CD4-positive, CD25-positive, alpha-beta regulatory T cell (primary cell): ENCODE measurements around the gene SH2D2A. TPM values are rescaled to one million over a fixed set of nuclear protein-coding genes. Genes with fewer than 3 reads are reported as not detected.

Source experiments
- ATAC-seq, 2 donors: fragments of 150-1000 bp; cut with Tn5 transposase; one replicate each; pipeline ENCODE4 v1.10.0; 2021; ENCODE audit warnings: low read depth in 2 of 2, moderate number of reproducible peaks in 2 of 2, moderate library complexity in 1 of 2
- DNase-seq, 3 donors: peaks; one replicate each; pipeline versions ENCODE4 v3.0.0 to v3.0.0-alpha.2; 2012 to 2022; ENCODE audit warnings: mixed read lengths in 1 of 3
- H3K27ac ChIP-seq: one replicate; pipeline ENCODE4 v1.7.0; 2013; ENCODE audit warnings: mild to moderate bottlenecking, low read length; ENCODE audit not compliant: insufficient read depth, poor library complexity, severe bottlenecking
- H3K27me3 ChIP-seq: one replicate; pipeline ENCODE4 v1.7.0; 2013; ENCODE audit warnings: low read length; ENCODE audit not compliant: control insufficient read depth, insufficient read depth
- H3K36me3 ChIP-seq: one replicate; pipeline ENCODE4 v1.7.0; 2013; ENCODE audit warnings: mild to moderate bottlenecking, low read length, moderate library complexity; ENCODE audit not compliant: control insufficient read depth, insufficient read depth
- H3K4me1 ChIP-seq: 2 replicates; pipeline ENCODE4 v1.7.0; 2013; ENCODE audit warnings: mild to moderate bottlenecking, low read length; ENCODE audit not compliant: insufficient read depth, control insufficient read depth, poor library complexity, severe bottlenecking
- H3K4me3 ChIP-seq: one replicate; pipeline ENCODE4 v1.7.0; 2013; ENCODE audit warnings: low read depth, mild to moderate bottlenecking, low read length, moderate library complexity
- H3K9me3 ChIP-seq, 2 experiments: 1 replicate in 1 of 2; 2 replicates in 1 of 2; pipeline ENCODE4 v1.7.0; 2013; ENCODE audit warnings: low read length in 2 of 2, mild to moderate bottlenecking in 1 of 2, moderate library complexity in 1 of 2; ENCODE audit not compliant: control insufficient read depth in 2 of 2
- H3K27ac Mint-ChIP-seq, 3 donors: one replicate each; pipeline ENCODE4 v1.8.0; 2020 to 2022; ENCODE audit warnings: mild to moderate bottlenecking in 3 of 3, mixed read lengths in 3 of 3, moderate library complexity in 2 of 3
- H3K27me3 Mint-ChIP-seq: one replicate; pipeline ENCODE4 v1.8.0; 2022; ENCODE audit warnings: mild to moderate bottlenecking, mixed read lengths
- H3K36me3 Mint-ChIP-seq: one replicate; pipeline ENCODE4 v1.8.0; 2020; ENCODE audit warnings: mixed read lengths
- H3K4me1 Mint-ChIP-seq, 4 donors: one replicate each; pipeline ENCODE4 v1.8.0; 2020 to 2022; ENCODE audit warnings: mixed read lengths in 4 of 4, mild to moderate bottlenecking in 1 of 4
- H3K4me3 Mint-ChIP-seq, 4 donors: one replicate each; pipeline ENCODE4 v1.8.0; 2020 to 2022; ENCODE audit warnings: mild to moderate bottlenecking in 4 of 4, mixed read lengths in 4 of 4, moderate library complexity in 3 of 4
- H3K9me3 Mint-ChIP-seq, 7 donors: one replicate each; pipeline ENCODE4 v1.8.0; 2020 to 2022; ENCODE audit warnings: mixed read lengths in 7 of 7, mild to moderate bottlenecking in 3 of 7, moderate library complexity in 2 of 7
- polyA plus RNA-seq, 4 donors: library from polyadenylated mRNA; unstranded; fragments of 300-500 nt; fragmentation: Illumina TruSeq; gene quantifications; one replicate each; pipeline ENCODE4 v1.2.3, GENCODE V29; 2021
- total RNA-seq: library from RNA; stranded (reverse); gene quantifications from one replicate; pipeline ENCODE4 v1.2.3, GENCODE V29; 2022

Gene SH2D2A
- total RNA-seq (158 TPM), polyA plus RNA-seq (10 to 100 TPM; 27.3 to 36.4 (median 31.2) TPM)

DNA sequence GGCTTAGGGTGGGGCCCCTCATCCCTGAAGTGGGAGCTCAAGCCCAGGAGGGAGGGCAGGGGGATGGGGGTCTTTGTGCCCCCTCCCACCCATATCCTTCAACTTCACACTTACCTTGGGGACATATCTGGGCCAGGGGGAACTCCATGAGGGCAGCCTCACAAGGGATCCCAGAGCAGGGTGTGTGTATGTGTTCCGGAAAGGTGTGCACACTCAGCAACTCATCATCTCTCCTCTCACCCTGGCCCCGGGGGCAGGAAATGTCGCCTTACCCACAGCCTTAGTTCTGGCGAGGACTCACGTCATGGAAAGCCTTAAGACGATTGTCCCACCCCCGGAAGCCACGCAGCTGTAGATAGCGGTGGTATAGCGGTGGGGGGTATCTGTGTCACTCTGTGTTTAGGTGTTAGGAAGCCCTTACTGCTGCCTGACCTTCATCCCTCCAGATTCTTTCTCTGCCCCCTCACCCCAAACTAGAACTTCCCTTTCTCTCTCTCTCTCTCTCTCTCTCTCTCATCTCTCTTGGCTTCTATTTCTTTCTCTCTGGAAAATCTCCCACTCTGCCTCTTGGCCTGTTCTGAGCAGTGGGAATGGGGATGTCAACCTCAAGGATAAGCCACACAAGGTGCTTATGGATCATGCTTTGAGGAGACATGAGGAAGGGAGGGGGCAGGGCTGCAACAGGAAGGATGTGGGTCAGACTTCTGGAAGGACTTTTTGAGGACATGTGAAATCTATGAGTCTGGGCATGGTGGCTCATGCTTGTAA, at the start of gene SH2D2A:
TSS of gene SH2D2A (minus strand) at position 288 of the 768 bp plus-strand sequence. CDS start at position 148, 140 bp downstream.
- peak; percentile 92 to 93 for ATAC-seq
- Mint-ChIP-seq H3K27me3 (peaks cover 8% of the 10 kb centered on the region), H3K27ac (peak within 1 kb of the TSS; percentile 98 to 100 (median 100)), H3K36me3 (peaks cover 15% of the 10 kb centered on the region), H3K9me3 (no peaks in the 10 kb centered on the region), H3K4me1 (peaks cover 12 to 60% (median 26%) of the 10 kb centered on the region in 4 donors), H3K4me3 (peak within 1 kb of the TSS; percentile 92 to 94 (median 94))
- Histone ChIP-seq H3K4me1 (peaks cover 54% of the 10 kb centered on the region), H3K36me3 (peaks cover 10% of the 10 kb centered on the region), H3K9me3 (no peaks in the 10 kb centered on the region), H3K27ac (peak within 1 kb of the TSS; percentile 99), H3K27me3 (no peaks in the 10 kb centered on the region), H3K4me3 (peak within 1 kb of the TSS; percentile 85)
- DNase-seq: peak; percentile 94 to 99 (median 96)

GRCh38 chr1:156865865-156866248, 49.2 kb upstream of the SH2D2A start:
- Histone ChIP-seq H3K9me3 (no peaks in the 10 kb centered on the region), H3K27me3 (peaks cover 13% of the 10 kb centered on the region), H3K4me3 (no peak overlapping the region), H3K36me3 (no peaks in the 10 kb centered on the region), H3K27ac (no peak overlapping the region), H3K4me1 (peaks cover 25% of the 10 kb centered on the region)
- H3K4me3 Mint-ChIP-seq: peak overlapping the region in 1 of 4 donors; percentile 2
- H3K27ac Mint-ChIP-seq: no peak overlapping the region
- DNase-seq (peak in 1 of 3 donors; percentile 30), ATAC-seq (no peak)
- H3K4me1 Mint-ChIP-seq: peaks cover 0 to 34% (median 10%) of the 10 kb centered on the region in 4 donors
- no peaks in the 10 kb centered on the region for H3K36me3 Mint-ChIP-seq
- H3K27me3 Mint-ChIP-seq: peaks cover 29% of the 10 kb centered on the region
- H3K9me3 Mint-ChIP-seq: no peaks in the 10 kb centered on the region

DNA sequence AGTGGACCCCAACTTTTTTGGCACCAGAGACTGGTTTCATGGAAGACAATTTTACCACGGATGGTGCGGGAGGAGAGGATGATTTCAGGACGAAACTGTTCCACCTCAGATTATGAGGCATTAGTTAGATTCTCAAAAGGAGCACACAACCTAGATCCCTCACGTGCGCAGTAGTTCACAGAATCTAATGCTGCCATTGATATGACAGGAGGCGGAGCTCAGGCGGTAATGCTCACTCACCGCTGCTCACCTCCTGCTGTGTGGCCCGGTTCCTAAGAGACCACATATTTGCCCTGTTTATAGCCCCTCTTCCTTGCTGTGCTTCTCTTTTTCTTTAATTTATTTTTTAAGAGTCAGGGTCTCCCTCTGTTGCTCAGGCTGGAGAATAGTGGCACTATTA, 48.6 kb upstream of the SH2D2A start:
- H3K27ac ChIP-seq: no peak overlapping the region
- no peak overlapping the region for H3K4me3 Mint-ChIP-seq

GRCh38 chr1:156864796-156865195, 48.1 kb upstream of the SH2D2A start:
- Mint-ChIP-seq H3K9me3 (no peaks in the 10 kb centered on the region), H3K4me3 (no peak overlapping the region), H3K27me3 (peaks cover 36% of the 10 kb centered on the region), H3K27ac (no peak overlapping the region), H3K4me1 (peaks cover 7 to 40% (median 11%) of the 10 kb centered on the region in 4 donors), H3K36me3 (no peaks in the 10 kb centered on the region)
- peaks cover 36% of the 10 kb centered on the region for H3K4me1 ChIP-seq
- ATAC-seq (no peak), DNase-seq (no peak)
- H3K4me3 ChIP-seq: no peak overlapping the region
- no peak overlapping the region for H3K27ac ChIP-seq
- H3K27me3 ChIP-seq: peaks cover 13% of the 10 kb centered on the region
- no peaks in the 10 kb centered on the region for H3K36me3 ChIP-seq
- H3K9me3 ChIP-seq: no peaks in the 10 kb centered on the region

More for the DNA sequence above, 48.6 kb upstream of the SH2D2A start:
- Mint-ChIP-seq H3K27me3 (peaks cover 31% of the 10 kb centered on the region), H3K4me1 (peaks cover 2 to 37% (median 11%) of the 10 kb centered on the region in 4 donors), H3K27ac (no peak overlapping the region), H3K36me3 (no peaks in the 10 kb centered on the region), H3K9me3 (no peaks in the 10 kb centered on the region)
- no peak for DNase-seq
- Histone ChIP-seq H3K4me3 (no peak overlapping the region), H3K27me3 (peaks cover 13% of the 10 kb centered on the region), H3K4me1 (peaks cover 31% of the 10 kb centered on the region), H3K9me3 (no peaks in the 10 kb centered on the region), H3K36me3 (no peaks in the 10 kb centered on the region)
- ATAC-seq: no peak

- no peaks in the 10 kb centered on the region for H3K36me3 Mint-ChIP-seq
- ATAC-seq (no peak), DNase-seq (no peak)
- no peak overlapping the region for H3K27ac Mint-ChIP-seq
- no peak overlapping the region for H3K4me3 ChIP-seq
- no peak overlapping the region for H3K27ac ChIP-seq
- H3K4me1 ChIP-seq: peaks cover 44% of the 10 kb centered on the region
- peaks cover 36% of the 10 kb centered on the region for H3K27me3 Mint-ChIP-seq
- H3K9me3 ChIP-seq: no peaks in the 10 kb centered on the region
- peak overlapping the region in 1 of 4 donors; percentile 73 for H3K4me3 Mint-ChIP-seq
- H3K4me1 Mint-ChIP-seq: peaks cover 8 to 47% (median 11%) of the 10 kb centered on the region in 4 donors
- H3K9me3 Mint-ChIP-seq: no peaks in the 10 kb centered on the region
- H3K27me3 ChIP-seq: peaks cover 13% of the 10 kb centered on the region
- H3K36me3 ChIP-seq: no peaks in the 10 kb centered on the region
Observed at GRCh38 chr1:156863631-156864030, 47.0 kb upstream of the SH2D2A start.

DNA sequence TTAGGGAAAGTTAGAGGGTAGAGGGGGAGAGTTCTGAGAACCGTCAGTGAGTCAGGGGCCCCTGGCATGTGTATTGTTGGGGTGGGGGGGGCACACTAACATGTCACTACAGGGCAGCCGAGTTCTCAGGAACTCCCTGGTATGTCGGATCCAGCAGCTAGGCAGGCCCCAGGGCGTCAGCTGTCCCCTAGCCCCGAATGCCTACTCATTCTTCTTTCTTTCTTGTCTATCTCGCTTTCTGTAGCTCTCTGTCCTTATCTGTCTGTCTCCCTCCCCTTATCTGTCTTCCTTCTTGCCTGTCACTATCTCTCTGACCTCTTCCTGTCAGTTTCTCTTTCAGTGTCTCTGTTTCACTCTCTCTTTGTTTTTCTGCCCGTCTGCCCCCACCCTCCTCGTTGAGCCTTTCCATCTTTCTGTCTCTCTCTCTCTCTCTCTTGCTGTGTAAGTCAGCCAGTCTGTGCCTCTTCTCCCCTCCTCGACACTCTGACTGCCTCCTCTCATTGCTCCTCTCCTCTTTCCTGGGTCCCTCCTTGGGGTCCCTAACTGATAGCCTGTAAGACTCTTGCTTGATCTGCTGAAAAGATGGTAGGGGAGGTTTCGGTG, 46.5 kb upstream of the SH2D2A start:
- H3K27me3 Mint-ChIP-seq: peaks cover 41% of the 10 kb centered on the region
- ATAC-seq: no peak
- H3K4me1 ChIP-seq: peaks cover 44% of the 10 kb centered on the region
- H3K9me3 ChIP-seq: no peaks in the 10 kb centered on the region
- no peaks in the 10 kb centered on the region for H3K9me3 Mint-ChIP-seq
- H3K36me3 Mint-ChIP-seq: no peaks in the 10 kb centered on the region
- H3K27ac Mint-ChIP-seq: peak overlapping the region in 1 of 3 donors; percentile 77
- DNase-seq: peak in 1 of 3 donors; percentile 65
- H3K36me3 ChIP-seq: no peaks in the 10 kb centered on the region
- H3K4me3 Mint-ChIP-seq: peak overlapping the region in 1 of 4 donors; percentile 73
- H3K27me3 ChIP-seq: peaks cover 13% of the 10 kb centered on the region
- no peak overlapping the region for H3K4me3 ChIP-seq
- H3K4me1 Mint-ChIP-seq: peaks cover 8 to 48% (median 11%) of the 10 kb centered on the region in 4 donors
- H3K27ac ChIP-seq: no peak overlapping the region

DNA sequence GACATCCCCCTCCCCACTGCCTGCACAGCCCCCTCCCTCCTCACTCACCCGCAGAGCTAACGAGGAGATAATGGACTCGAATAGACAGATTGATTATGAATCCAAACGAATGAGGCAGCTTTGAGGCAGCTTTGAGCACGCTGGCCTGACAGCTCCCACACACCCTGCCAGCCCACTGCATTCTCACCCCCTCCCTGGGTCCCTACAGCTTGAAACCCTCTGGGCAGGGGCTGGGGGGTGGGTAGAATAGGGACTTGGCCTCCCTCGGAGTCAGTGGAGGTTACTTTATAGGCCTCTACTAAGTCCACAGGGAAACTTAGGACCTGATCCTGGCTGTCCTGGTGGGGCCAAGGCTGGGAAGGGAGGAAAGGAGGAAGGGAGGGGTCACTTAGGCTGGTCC, 45.9 kb upstream of the SH2D2A start:
- ATAC-seq (no peak), DNase-seq (no peak)
- H3K27me3 ChIP-seq: peaks cover 13% of the 10 kb centered on the region
- H3K4me1 Mint-ChIP-seq: peaks cover 8 to 48% (median 11%) of the 10 kb centered on the region in 4 donors
- H3K4me3 ChIP-seq: no peak overlapping the region
- H3K27ac ChIP-seq: no peak overlapping the region
- no peaks in the 10 kb centered on the region for H3K36me3 ChIP-seq
- peak overlapping the region in 1 of 3 donors; percentile 44 for H3K27ac Mint-ChIP-seq
- no peak overlapping the region for H3K4me3 Mint-ChIP-seq
- H3K36me3 Mint-ChIP-seq: no peaks in the 10 kb centered on the region
- H3K4me1 ChIP-seq: peaks cover 44% of the 10 kb centered on the region
- H3K27me3 Mint-ChIP-seq: peaks cover 47% of the 10 kb centered on the region
- no peaks in the 10 kb centered on the region for H3K9me3 Mint-ChIP-seq
- no peaks in the 10 kb centered on the region for H3K9me3 ChIP-seq
